Measurements from ENCODE around the gene LAMA3. TPM values are rescaled to one million over a fixed set of nuclear protein-coding genes. Genes with fewer than 3 reads are reported as not detected.

LAMA3 gene
- total RNA-seq, 4 donors from 2014 or later, result 46.5 to 75.4 (median 57.4) TPM

DNA sequence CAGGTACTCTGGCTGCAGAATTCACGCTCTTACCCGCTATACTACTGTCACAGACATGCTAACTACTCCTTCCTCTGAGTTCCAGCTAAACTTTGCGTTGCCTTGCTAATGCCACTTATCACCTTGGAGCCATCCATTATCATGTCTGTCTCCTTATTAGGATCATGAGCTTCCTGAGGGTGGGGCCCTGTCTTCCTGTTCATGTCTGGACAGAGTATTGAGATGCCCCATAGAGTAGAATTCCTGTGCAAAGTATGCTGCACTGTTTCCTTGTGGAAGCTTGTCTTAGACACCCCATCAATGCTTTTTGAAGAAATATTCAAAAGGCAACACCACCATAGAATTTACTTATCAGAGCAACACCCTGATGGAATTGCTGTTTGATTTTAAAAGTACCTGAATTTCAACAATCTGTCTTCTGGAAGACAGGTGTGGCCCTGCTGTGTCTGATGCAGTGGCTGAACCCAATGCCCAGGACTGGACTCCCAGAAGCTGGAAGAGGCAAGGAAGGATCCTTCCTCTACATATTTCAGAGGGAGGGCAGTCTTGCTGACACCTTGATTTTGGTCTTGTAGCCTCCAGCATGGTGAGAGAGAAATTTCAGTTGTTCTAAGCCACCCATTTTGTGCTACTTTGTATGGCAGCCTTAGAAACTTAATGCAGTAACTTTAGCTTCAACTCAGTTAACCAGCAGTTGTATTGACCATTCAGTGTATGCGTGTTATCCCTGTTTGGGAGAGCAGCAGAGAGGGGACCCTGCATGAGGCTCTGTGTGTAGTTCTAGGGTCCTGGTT lies 5.6 kb downstream of the LAMA3 start:
- H3K36me3 ChIP-seq, result no peaks in the 10 kb centered on the region
- intact Hi-C loops (cut with DNase I; ENCODE audit: low total_unique reads), result no loop called here
- H3K4me1 ChIP-seq, result no peaks in the 10 kb centered on the region
- no peak overlapping the region for H3K27ac ChIP-seq
- H3K4me3 ChIP-seq, result no peak overlapping the region
- no peak for DNase-seq
- TF ChIP-seq POLR2A (IDR thresholded peaks at IDR 0.05), result no peak
- TF ChIP-seq, protein P1, sequence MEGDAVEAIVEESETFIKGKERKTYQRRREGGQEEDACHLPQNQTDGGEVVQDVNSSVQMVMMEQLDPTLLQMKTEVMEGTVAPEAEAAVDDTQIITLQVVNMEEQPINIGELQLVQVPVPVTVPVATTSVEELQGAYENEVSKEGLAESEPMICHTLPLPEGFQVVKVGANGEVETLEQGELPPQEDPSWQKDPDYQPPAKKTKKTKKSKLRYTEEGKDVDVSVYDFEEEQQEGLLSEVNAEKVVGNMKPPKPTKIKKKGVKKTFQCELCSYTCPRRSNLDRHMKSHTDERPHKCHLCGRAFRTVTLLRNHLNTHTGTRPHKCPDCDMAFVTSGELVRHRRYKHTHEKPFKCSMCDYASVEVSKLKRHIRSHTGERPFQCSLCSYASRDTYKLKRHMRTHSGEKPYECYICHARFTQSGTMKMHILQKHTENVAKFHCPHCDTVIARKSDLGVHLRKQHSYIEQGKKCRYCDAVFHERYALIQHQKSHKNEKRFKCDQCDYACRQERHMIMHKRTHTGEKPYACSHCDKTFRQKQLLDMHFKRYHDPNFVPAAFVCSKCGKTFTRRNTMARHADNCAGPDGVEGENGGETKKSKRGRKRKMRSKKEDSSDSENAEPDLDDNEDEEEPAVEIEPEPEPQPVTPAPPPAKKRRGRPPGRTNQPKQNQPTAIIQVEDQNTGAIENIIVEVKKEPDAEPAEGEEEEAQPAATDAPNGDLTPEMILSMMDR (IDR thresholded peaks at IDR 0.05), result no peak
- no peaks in the 10 kb centered on the region for H3K27me3 ChIP-seq
- no peaks in the 10 kb centered on the region for H3K9me3 ChIP-seq

DNA sequence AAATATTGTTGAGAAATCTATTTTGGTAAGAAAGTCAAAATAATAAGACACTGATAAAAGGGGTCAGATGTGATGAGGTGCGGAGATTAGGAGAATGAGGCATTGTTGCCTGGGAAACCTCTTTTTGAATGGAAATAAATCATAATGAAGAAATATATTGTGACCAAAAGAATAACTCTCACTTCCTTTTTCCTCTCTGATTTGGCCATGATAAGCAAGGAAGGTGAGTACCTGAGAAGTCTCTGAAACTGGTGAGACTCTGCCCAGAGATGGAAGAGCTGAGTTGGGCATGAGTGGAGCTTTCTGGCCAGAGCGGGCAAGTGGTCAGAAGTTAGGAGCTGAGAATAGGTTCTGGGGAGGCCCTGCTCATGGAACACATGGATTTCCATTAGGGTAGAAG lies 11.8 kb downstream of the LAMA3 start:
- Histone ChIP-seq H3K4me3 (no peak overlapping the region), H3K4me1 (peaks cover 0 to 5% of the 10 kb centered on the region in 2 donors), H3K36me3 (no peaks in the 10 kb centered on the region), H3K27ac (no peak overlapping the region), H3K27me3 (no peaks in the 10 kb centered on the region), H3K9me3 (no peaks in the 10 kb centered on the region)
- DNase-seq, result no peak
- TF ChIP-seq POLR2A (IDR thresholded peaks at IDR 0.05), result no peak
- TF ChIP-seq, protein P1 (IDR thresholded peaks at IDR 0.05), result no peak
- intact Hi-C loops (cut with DNase I; ENCODE audit: low total_unique reads), result no loop called here

DNA sequence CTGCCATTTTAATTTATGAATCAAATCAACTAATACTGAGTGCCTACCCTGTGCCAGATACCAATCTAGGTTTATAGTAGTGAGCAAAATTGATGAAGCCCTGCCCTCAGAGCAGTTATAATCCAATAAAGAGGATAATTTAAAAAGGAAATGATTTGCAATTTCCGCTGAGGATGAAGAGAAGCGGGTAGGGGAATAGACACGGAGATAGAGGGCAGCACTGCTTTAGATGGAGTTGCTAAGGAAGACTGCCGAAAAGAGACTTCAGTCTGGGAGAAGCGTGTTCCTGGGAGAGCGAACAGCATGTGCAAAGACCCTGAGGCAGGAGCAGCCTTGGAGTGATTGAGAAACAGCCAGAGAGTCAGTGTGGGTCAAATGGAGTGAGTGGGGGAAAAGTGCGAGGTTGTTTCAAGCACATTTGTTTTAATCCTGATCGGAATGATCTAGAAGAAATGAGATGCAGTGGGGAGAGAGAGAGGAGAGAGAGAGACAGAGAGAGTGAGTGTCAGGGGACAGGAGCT lies 12.4 kb downstream of the LAMA3 start:
- DNase-seq, result no peak
- H3K9me3 ChIP-seq, result no peaks in the 10 kb centered on the region
- H3K4me1 ChIP-seq, result peaks cover 0 to 5% of the 10 kb centered on the region in 2 donors
- intact Hi-C loops (cut with DNase I; ENCODE audit: low total_unique reads), result no loop called here
- no peak for TF ChIP-seq POLR2A (IDR thresholded peaks at IDR 0.05)
- TF ChIP-seq, protein P1 (IDR thresholded peaks at IDR 0.05), result no peak
- no peak overlapping the region for H3K4me3 ChIP-seq
- no peaks in the 10 kb centered on the region for H3K36me3 ChIP-seq
- no peaks in the 10 kb centered on the region for H3K27me3 ChIP-seq
- no peak overlapping the region for H3K27ac ChIP-seq

DNA sequence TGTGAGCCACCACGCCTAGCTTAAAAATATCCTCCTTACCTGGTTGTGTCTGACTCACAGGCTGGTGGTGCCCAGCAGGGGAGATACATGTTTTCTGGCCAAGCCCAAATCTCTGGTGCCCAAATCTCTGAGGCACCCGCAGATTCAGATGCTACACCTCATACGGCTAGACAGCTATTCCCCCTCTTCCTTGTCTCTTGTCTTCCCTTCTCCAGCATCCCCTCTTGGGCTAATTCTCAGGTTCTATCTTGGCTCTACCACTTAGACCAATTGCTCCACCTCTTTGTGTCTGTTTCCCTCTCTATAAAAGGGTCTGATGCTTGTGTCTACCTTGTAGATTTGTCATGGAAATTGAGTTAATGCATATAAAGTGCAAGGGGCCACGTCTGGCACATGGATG lies 13.4 kb downstream of the LAMA3 start:
- TF ChIP-seq, protein P1 (IDR thresholded peaks at IDR 0.05), result no peak
- no peak for TF ChIP-seq POLR2A (IDR thresholded peaks at IDR 0.05)
- peaks cover 0 to 5% of the 10 kb centered on the region in 2 donors for H3K4me1 ChIP-seq

More for the DNA sequence above, 13.4 kb downstream of the LAMA3 start:
- Histone ChIP-seq H3K36me3 (no peaks in the 10 kb centered on the region), H3K4me3 (no peak overlapping the region), H3K9me3 (peaks cover 0 to 5% of the 10 kb centered on the region in 2 donors), H3K27ac (peak overlapping the region in 1 of 2 donors; percentile 36), H3K27me3 (no peaks in the 10 kb centered on the region)
- DNase-seq, result no peak
- intact Hi-C loops (cut with DNase I; ENCODE audit: low total_unique reads), result no loop called here
